Ascending aorta (tissue), 2 donors: ENCODE measurements around the gene GORASP1. TPM values are rescaled to one million over a fixed set of nuclear protein-coding genes. Genes with fewer than 3 reads are reported as not detected.

Experiments
- DNase-seq, 2 donors: peaks; one replicate each; pipeline ENCODE4 v3.0.0-alpha.2; 2019; ENCODE audit warnings: low spot score in 2 of 2
- H3K27ac ChIP-seq, 2 donors: fragments of 200-600 bp; sonication (generic); one replicate each; pipeline ENCODE4 v1.5.1; 2016 to 2017; ENCODE audit warnings: mild to moderate bottlenecking in 1 of 2
- H3K27me3 ChIP-seq: fragments of 200-600 bp; sonication (generic); one replicate; pipeline ENCODE4 v1.5.1; 2017
- H3K36me3 ChIP-seq, 2 donors: fragments of 200-600 bp; sonication (generic); one replicate each; pipeline ENCODE4 v1.5.1; 2016
- H3K4me1 ChIP-seq, 2 donors: fragments of 200-600 bp; sonication (generic); one replicate each; pipeline ENCODE4 v1.5.1; 2016 to 2017; ENCODE audit warnings: mild to moderate bottlenecking in 1 of 2
- H3K4me3 ChIP-seq, 2 donors: fragments of 200-600 bp; sonication (generic); one replicate each; pipeline ENCODE4 v1.5.1; 2016 to 2017; ENCODE audit warnings: mild to moderate bottlenecking in 1 of 2
- H3K9me3 ChIP-seq, 2 donors: fragments of 200-600 bp; sonication (generic); one replicate each; pipeline ENCODE4 v1.5.1; 2016
- intact Hi-C: fragments of 100-400 bp; cut with DNase I; formaldehyde crosslinking; loops from one replicate; pipeline ENCODE4 v1.15.1; 2023
- total RNA-seq: library from RNA; depleted of rRNA; stranded (reverse); fragments of >200 nt; gene quantifications from one replicate; pipeline ENCODE4 v1.1.0, GENCODE V29; 2016
- TF ChIP-seq, protein P1 (sequence below), 3 experiments: fragments of 200-600 bp in 2 of 3; fragments of 450-650 bp in 1 of 3; sonication (generic) in 2 of 3; IDR thresholded peaks; one replicate each; pipeline ENCODE4 v1.5.1; 2016 to 2019; ENCODE audit warnings: antibody characterized with exemption in 3 of 3, mild to moderate bottlenecking in 1 of 3, moderate library complexity in 1 of 3

Gene GORASP1
- total RNA-seq, 1 donor from 2014 or later: 186 TPM

DNA sequence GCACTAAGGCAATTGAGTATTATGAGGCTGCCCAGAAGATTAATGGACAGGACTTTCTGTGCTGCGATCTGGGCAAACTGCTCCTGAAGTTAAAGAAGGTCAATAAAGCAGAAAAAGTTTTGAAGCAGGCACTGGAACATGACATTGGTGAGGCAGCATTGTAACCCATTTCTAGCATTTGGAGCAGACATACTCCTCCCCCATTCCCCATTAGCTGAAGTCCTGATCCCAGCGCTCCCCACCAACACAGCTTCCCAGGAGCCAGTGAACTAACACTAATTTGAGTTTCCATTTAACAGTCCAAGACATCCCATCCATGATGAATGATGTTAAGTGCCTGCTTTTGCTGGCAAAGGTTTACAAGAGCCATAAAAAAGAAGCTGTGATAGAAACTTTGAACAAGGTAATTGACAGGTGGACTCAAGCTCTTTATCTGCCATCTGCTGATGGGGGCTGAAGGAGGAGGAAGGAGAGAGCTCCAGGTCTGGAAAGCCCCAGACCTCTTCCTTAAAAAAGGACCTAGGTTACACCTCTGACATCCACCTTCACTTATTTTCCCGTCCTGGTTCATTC lies 23.4 kb upstream of the GORASP1 start:
- Histone ChIP-seq H3K36me3 (peaks cover 0 to 10% of the 10 kb centered on the region in 2 donors), H3K4me3 (no peak overlapping the region), H3K27me3 (no peaks in the 10 kb centered on the region), H3K4me1 (peaks cover 0 to 5% of the 10 kb centered on the region in 2 donors), H3K9me3 (no peaks in the 10 kb centered on the region), H3K27ac (no peak overlapping the region)
- intact Hi-C loops: loop anchor here (10.0 kb wide), 1 partner anchor 54 kb away; no protein-coding TSS in a partner anchor
- no peak for DNase-seq
- TF ChIP-seq, protein P1, sequence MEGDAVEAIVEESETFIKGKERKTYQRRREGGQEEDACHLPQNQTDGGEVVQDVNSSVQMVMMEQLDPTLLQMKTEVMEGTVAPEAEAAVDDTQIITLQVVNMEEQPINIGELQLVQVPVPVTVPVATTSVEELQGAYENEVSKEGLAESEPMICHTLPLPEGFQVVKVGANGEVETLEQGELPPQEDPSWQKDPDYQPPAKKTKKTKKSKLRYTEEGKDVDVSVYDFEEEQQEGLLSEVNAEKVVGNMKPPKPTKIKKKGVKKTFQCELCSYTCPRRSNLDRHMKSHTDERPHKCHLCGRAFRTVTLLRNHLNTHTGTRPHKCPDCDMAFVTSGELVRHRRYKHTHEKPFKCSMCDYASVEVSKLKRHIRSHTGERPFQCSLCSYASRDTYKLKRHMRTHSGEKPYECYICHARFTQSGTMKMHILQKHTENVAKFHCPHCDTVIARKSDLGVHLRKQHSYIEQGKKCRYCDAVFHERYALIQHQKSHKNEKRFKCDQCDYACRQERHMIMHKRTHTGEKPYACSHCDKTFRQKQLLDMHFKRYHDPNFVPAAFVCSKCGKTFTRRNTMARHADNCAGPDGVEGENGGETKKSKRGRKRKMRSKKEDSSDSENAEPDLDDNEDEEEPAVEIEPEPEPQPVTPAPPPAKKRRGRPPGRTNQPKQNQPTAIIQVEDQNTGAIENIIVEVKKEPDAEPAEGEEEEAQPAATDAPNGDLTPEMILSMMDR (IDR thresholded peaks at IDR 0.05): no peak

DNA sequence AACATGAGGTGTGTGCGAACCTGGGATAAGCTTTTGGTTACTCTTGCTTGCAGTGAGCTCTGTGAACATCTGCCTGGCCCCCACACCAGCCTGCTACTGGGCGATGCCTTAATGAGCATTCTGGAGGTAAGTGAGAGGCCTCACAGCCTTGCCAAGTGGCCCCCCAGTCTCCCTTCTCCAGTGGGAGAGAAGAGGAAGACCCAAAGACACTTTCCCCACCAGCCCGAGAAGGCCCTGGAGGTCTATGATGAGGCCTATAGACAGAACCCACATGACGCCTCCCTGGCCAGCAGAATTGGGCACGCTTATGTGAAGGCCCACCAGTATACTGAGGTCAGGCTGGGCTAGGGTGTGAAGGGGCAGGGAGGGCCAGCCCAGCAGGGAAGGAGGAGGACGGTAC lies 22.6 kb upstream of the GORASP1 start:
- H3K27ac ChIP-seq: no peak overlapping the region
- TF ChIP-seq, protein P1 (IDR thresholded peaks at IDR 0.05): no peak
- no peaks in the 10 kb centered on the region for H3K27me3 ChIP-seq
- no peaks in the 10 kb centered on the region for H3K9me3 ChIP-seq
- DNase-seq: no peak
- H3K4me1 ChIP-seq: peaks cover 0 to 8% of the 10 kb centered on the region in 2 donors
- peaks cover 0 to 10% of the 10 kb centered on the region in 2 donors for H3K36me3 ChIP-seq
- intact Hi-C loops: loop anchor here (10.0 kb wide), 1 partner anchor 55 kb away; no protein-coding TSS in a partner anchor
- H3K4me3 ChIP-seq: no peak overlapping the region

DNA sequence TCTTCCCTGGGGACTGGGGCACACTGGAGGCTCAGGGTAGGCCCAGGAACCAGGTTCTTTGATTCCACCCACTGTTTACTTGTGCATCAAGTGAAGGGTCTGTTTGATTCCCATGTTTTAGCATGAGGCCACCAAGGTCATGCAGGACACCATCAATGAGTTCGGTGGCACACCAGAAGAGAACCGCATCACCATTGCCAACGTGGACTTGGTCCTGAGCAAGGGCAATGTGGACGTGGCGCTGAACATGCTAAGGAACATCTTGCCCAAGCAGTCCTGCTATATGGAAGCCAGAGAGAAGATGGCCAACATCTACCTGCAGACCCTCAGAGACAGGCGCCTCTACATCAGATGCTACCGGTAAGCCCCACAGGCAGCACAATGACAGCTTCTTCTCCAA lies 21.5 kb upstream of the GORASP1 start:
- TF ChIP-seq, protein P1 (IDR thresholded peaks at IDR 0.05): no peak
- peaks cover 0 to 6% of the 10 kb centered on the region in 2 donors for H3K36me3 ChIP-seq
- H3K27me3 ChIP-seq: no peaks in the 10 kb centered on the region
- H3K9me3 ChIP-seq: no peaks in the 10 kb centered on the region
- DNase-seq: no peak
- H3K4me3 ChIP-seq: no peak overlapping the region
- H3K27ac ChIP-seq: no peak overlapping the region
- peaks cover 0 to 8% of the 10 kb centered on the region in 2 donors for H3K4me1 ChIP-seq
- intact Hi-C loops: no loop called here

GRCh38 chr3:39127908-39128304 lies 20.5 kb upstream of the GORASP1 start:
- Histone ChIP-seq H3K9me3 (no peaks in the 10 kb centered on the region), H3K27me3 (no peaks in the 10 kb centered on the region), H3K4me1 (peaks cover 0 to 8% of the 10 kb centered on the region in 2 donors), H3K4me3 (no peak overlapping the region), H3K36me3 (no peaks in the 10 kb centered on the region), H3K27ac (no peak overlapping the region)
- no peak for DNase-seq
- intact Hi-C loops: no loop called here
- TF ChIP-seq, protein P1 (IDR thresholded peaks at IDR 0.05): no peak

GRCh38 chr3:39127269-39127907 lies 20.0 kb upstream of the GORASP1 start:
- TF ChIP-seq, protein P1 (IDR thresholded peaks at IDR 0.05): no peak
- H3K4me3 ChIP-seq: no peak overlapping the region
- intact Hi-C loops: no loop called here
- H3K9me3 ChIP-seq: no peaks in the 10 kb centered on the region
- H3K27me3 ChIP-seq: no peaks in the 10 kb centered on the region
- peaks cover 0 to 8% of the 10 kb centered on the region in 2 donors for H3K4me1 ChIP-seq
- no peaks in the 10 kb centered on the region for H3K36me3 ChIP-seq
- no peak overlapping the region for H3K27ac ChIP-seq
- DNase-seq: no peak
